AG04450 (cell line): Measurements from ENCODE around the gene SIGLEC11. TPM values are rescaled to one million over a fixed set of nuclear protein-coding genes. Genes with fewer than 3 reads are reported as not detected.

Source experiments
- CTCF ChIA-PET: fragments of 300-600, 350-600 bp; formaldehyde crosslinking; extraction: SDS; loops from one replicate; lab custom pipeline; 2022; ENCODE audit warnings: antibody characterized with exemption, inconsistent platforms; lab: Charles Lee
- POLR2A ChIA-PET: fragments of 350-600 bp; formaldehyde crosslinking; extraction: SDS; loops from one replicate; lab custom pipeline; 2021; ENCODE audit warnings: antibody characterized with exemption, inconsistent platforms; lab: Yijun Ruan, JAX
- DNase-seq: peaks from one replicate; pipeline ENCODE4 v3.0.0-alpha.2; 2011; ENCODE audit warnings: low read depth, low spot score
- H3K27ac ChIP-seq: one replicate; pipeline ENCODE4 v1.5.1; 2012; ENCODE audit warnings: low read depth, low read length, control low read depth
- H3K27me3 ChIP-seq: one replicate; pipeline ENCODE4 v1.6.0; 2012; ENCODE audit warnings: low read length; ENCODE audit not compliant: control insufficient read depth, insufficient read depth
- H3K4me3 ChIP-seq: 2 replicates; pipeline ENCODE4 v1.5.1; 2011; ENCODE audit warnings: mild to moderate bottlenecking, low read depth, low read length, control low read depth
- H3K9me3 ChIP-seq: 2 replicates; pipeline ENCODE4 v1.5.1; 2012; ENCODE audit warnings: low read length; ENCODE audit not compliant: control insufficient read depth, insufficient read depth
- polyA plus RNA-seq: library from polyadenylated mRNA; depleted of rRNA; stranded (reverse); fragments of >200 nt; gene quantifications from 2 replicates; pipeline ENCODE4 v1.2.3, GENCODE V29; 2011; rRNA removed
- TF ChIP-seq, protein P1 (sequence below): IDR thresholded peaks from 2 replicates; pipeline ENCODE4 v1.5.1; 2011; ENCODE audit warnings: low read depth, low read length, control low read depth, inconsistent platforms

Gene SIGLEC11
- polyA plus RNA-seq, 1 experiment = not detected

- POLR2A ChIA-PET = interaction anchor here (0.5 kb wide), 1 partner anchor 98 kb away, joined by 3 read pairs; no protein-coding TSS in a partner anchor
- TF ChIP-seq, protein P1, sequence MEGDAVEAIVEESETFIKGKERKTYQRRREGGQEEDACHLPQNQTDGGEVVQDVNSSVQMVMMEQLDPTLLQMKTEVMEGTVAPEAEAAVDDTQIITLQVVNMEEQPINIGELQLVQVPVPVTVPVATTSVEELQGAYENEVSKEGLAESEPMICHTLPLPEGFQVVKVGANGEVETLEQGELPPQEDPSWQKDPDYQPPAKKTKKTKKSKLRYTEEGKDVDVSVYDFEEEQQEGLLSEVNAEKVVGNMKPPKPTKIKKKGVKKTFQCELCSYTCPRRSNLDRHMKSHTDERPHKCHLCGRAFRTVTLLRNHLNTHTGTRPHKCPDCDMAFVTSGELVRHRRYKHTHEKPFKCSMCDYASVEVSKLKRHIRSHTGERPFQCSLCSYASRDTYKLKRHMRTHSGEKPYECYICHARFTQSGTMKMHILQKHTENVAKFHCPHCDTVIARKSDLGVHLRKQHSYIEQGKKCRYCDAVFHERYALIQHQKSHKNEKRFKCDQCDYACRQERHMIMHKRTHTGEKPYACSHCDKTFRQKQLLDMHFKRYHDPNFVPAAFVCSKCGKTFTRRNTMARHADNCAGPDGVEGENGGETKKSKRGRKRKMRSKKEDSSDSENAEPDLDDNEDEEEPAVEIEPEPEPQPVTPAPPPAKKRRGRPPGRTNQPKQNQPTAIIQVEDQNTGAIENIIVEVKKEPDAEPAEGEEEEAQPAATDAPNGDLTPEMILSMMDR = no peak
- H3K4me3 ChIP-seq = no peak overlapping the region
- no peaks in the 10 kb centered on the region for H3K27me3 ChIP-seq
- H3K9me3 ChIP-seq = no peaks in the 10 kb centered on the region; the same call in 1 of the 2 replicates
- DNase-seq = no peak
- CTCF ChIA-PET = no interaction called here
- no peak overlapping the region for H3K27ac ChIP-seq
These were observed 52.2 kb downstream of the SIGLEC11 start for GRCh38 chr19:49908480-49909420.

DNA sequence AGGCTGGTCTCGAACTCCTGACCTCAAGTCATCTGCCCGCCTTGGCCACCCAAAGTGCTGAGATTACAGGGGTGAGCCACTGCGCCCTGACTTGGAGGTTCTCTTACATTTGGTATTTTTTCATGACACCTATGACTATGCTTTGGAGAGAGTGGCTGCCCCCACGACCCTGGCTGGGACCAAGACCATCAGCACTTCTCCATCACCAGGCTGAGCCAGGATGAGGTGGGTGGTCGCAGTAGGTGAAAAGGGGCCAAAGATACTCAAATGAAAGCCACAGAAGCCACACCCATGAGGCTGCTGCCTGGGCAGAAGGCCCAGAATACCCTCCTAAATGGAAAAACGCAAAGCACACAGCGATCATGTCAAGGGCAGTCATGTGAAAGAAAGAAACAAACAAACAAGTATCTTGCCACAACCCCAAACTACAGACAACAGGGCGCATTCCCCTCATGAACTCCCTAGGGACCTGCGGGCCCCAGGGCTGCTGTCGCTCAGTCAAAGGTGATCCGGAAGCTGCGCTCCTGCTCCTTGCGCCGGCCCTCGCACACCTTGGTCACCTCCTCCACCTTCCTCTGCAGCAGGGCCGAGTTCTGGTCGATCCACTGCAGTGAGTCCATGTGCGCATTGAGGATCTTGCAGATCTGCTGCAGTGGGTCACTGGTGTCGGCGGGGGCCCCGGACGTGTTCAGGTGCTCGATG is 53.1 kb downstream of the SIGLEC11 start:
- H3K27ac ChIP-seq = no peak overlapping the region
- CTCF ChIA-PET = no interaction called here
- TF ChIP-seq, protein P1 = no peak
- H3K27me3 ChIP-seq = no peaks in the 10 kb centered on the region
- no peaks in the 10 kb centered on the region; the same call in 1 of the 2 replicates for H3K9me3 ChIP-seq
- no peak overlapping the region for H3K4me3 ChIP-seq
- POLR2A ChIA-PET = interaction anchor here (0.5 kb wide), 1 partner anchor 98 kb away, joined by 3 read pairs; no protein-coding TSS in a partner anchor
- DNase-seq = no peak

- ChIA-PET POLR2A (no interaction called here), CTCF (no interaction called here)
- TF ChIP-seq, protein P1 = no peak
- no peaks in the 10 kb centered on the region; the same call in 1 of the 2 replicates for H3K9me3 ChIP-seq
- no peak overlapping the region for H3K4me3 ChIP-seq
- H3K27ac ChIP-seq = no peak overlapping the region
- DNase-seq = no peak
- H3K27me3 ChIP-seq = no peaks in the 10 kb centered on the region
These were observed 54.0 kb downstream of the SIGLEC11 start for GRCh38 chr19:49906879-49907564.

DNA sequence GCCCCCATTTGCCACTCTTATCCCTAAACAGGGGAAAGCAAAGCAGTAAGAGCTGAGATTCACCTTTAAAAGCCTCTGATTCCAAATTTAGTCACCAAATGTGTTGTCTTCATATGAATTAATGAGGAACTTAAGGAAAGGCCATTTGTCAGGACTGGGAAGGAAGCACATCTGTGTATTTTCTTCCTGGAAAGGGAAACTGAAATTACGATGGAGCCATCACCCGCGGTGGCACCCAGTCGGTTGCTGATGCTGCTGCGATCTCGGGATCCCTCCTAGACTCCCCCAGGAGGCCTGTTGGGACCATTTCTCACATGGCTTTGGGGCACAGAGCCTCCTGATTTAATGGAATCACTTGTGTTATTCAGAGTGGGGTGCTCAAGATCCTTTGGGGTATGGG is 56.8 kb downstream of the SIGLEC11 start:
- TF ChIP-seq, protein P1 = no peak
- ChIA-PET POLR2A (no interaction called here), CTCF (no interaction called here)
- Histone ChIP-seq H3K27me3 (no peaks in the 10 kb centered on the region), H3K4me3 (no peak overlapping the region), H3K27ac (no peak overlapping the region), H3K9me3 (no peaks in the 10 kb centered on the region; the same call in 1 of the 2 replicates)
- no peak for DNase-seq

Other genes starting within 250 kb of the SIGLEC11 start
- not detected in 2 replicates for gene TSKS, start 197.9 kb downstream of the SIGLEC11 start, polyA plus RNA-seq
- gene AP2A1, start 194.2 kb downstream of the SIGLEC11 start, polyA plus RNA-seq = 59.1 and 82.2 TPM in 2 replicates
- 6.9 and 9.0 TPM in 2 replicates for gene FUZ, start 147.9 kb downstream of the SIGLEC11 start, polyA plus RNA-seq
- gene MED25, start 142.9 kb downstream of the SIGLEC11 start, polyA plus RNA-seq = 12.6 and 20.3 TPM in 2 replicates
- gene PTOV1, start 110.0 kb downstream of the SIGLEC11 start, polyA plus RNA-seq = 37.6 and 58.5 TPM in 2 replicates
- gene PNKP, start 93.6 kb downstream of the SIGLEC11 start, polyA plus RNA-seq = 13.0 and 13.1 TPM in 2 replicates
- gene AKT1S1, start 83.8 kb downstream of the SIGLEC11 start, polyA plus RNA-seq = 27.5 and 33.1 TPM in 2 replicates
- gene TBC1D17, start 83.5 kb downstream of the SIGLEC11 start, polyA plus RNA-seq = 15.6 and 23.0 TPM in 2 replicates
- gene IL4I1, start 64.3 kb downstream of the SIGLEC11 start, polyA plus RNA-seq = 0.30 and 0.92 TPM in 2 replicates
- 6.3 and 6.8 TPM in 2 replicates for gene ATF5, start 32.0 kb downstream of the SIGLEC11 start, polyA plus RNA-seq
- 12.4 and 16.9 TPM in 2 replicates for gene NUP62, start 31.7 kb downstream of the SIGLEC11 start, polyA plus RNA-seq
- 22.5 and 24.7 TPM in 2 replicates for gene VRK3, start 64.2 kb upstream of the SIGLEC11 start, polyA plus RNA-seq
- 6.2 and 6.5 TPM in 2 replicates for gene ZNF473, start 64.8 kb upstream of the SIGLEC11 start, polyA plus RNA-seq
- not detected in 2 replicates for gene IZUMO2, start 202.1 kb upstream of the SIGLEC11 start, polyA plus RNA-seq
- gene MYH14, start 242.4 kb upstream of the SIGLEC11 start, polyA plus RNA-seq = not detected in 2 replicates